H1 (cell line): ENCODE data around the gene TBC1D2B. TPM values are rescaled to one million over a fixed set of nuclear protein-coding genes. Genes with fewer than 3 reads are reported as not detected.

Experiments used
- ATF2 ChIP-seq: IDR thresholded peaks from 2 replicates; pipeline ENCODE4 v1.6.1; 2012; ENCODE audit warnings: low read length, inconsistent platforms
- CREB1 ChIP-seq: IDR thresholded peaks from 2 replicates; pipeline ENCODE4 v1.6.1; 2012; ENCODE audit warnings: inconsistent platforms
- EP300 ChIP-seq, 2 experiments: IDR thresholded peaks; 1 replicate in 1 of 2; 2 replicates in 1 of 2; pipeline ENCODE4 v1.6.1; 2011 to 2012; ENCODE audit warnings: low read depth in 2 of 2, low read length in 2 of 2, mild to moderate bottlenecking in 2 of 2, borderline replicate concordance in 1 of 2, inconsistent platforms in 1 of 2, moderate library complexity in 1 of 2
- SAP30 ChIP-seq: fragments of 300-600 bp; sonication (generic); IDR thresholded peaks from 2 replicates; pipeline ENCODE4 v1.7.1; 2012; ENCODE audit warnings: low read length, moderate library complexity, mild to moderate bottlenecking, inconsistent platforms; ENCODE audit not compliant: insufficient read depth, insufficient replicate concordance
- polyA plus RNA-seq, 7 experiments: library from polyadenylated mRNA; depleted of rRNA in 3 of 7; stranded (reverse) in 5 of 7; unstranded in 2 of 7; fragments of >200 nt in 5 of 7; fragments of 200-250 nt in 2 of 7; gene quantifications; 1 replicate in 5 of 7; 2 replicates in 1 of 7; 4 replicates in 1 of 7; pipeline versions ENCODE4 v1.2.1 to v1.2.3, GENCODE V29; 2011 to 2013; ENCODE audit warnings: missing spikeins in 2 of 7, mixed read lengths in 2 of 7
- total RNA-seq: library from RNA; stranded (reverse); fragmentation: NEBNext Ultra II Directional; extraction: Animal tissue kit (Norgen Biotek cat#: 25700); gene quantifications from 2 replicates; pipeline ENCODE4 v1.2.1, GENCODE V29; 2021

Gene TBC1D2B
- total and polyA plus RNA-seq, 2 of the 8 experiments (the other 6 are each of a cell fraction or from before 2014, with no cell fraction given): 11.9 to 19.5 TPM

GRCh38 chr15:78023865-78024518 is 53.5 kb downstream of the TBC1D2B start (continued):
- TF ChIP-seq CREB1: no peak
- no peak for TF ChIP-seq ATF2
- no peak for TF ChIP-seq SAP30
- no peak for TF ChIP-seq EP300 (IDR thresholded peaks at IDR 0.05; ENCODE audit: borderline replicate concordance in 1 of 2, low read depth in 2 of 2, low read length in 2 of 2)
